ENCODE results near the gene ABHD2.
"Not testable (repeated sequence)": the region's sequence is repeated elsewhere in the genome, so short reads cannot be mapped to it uniquely, and the experiment has no call there.

ABHD2 gene

DNA sequence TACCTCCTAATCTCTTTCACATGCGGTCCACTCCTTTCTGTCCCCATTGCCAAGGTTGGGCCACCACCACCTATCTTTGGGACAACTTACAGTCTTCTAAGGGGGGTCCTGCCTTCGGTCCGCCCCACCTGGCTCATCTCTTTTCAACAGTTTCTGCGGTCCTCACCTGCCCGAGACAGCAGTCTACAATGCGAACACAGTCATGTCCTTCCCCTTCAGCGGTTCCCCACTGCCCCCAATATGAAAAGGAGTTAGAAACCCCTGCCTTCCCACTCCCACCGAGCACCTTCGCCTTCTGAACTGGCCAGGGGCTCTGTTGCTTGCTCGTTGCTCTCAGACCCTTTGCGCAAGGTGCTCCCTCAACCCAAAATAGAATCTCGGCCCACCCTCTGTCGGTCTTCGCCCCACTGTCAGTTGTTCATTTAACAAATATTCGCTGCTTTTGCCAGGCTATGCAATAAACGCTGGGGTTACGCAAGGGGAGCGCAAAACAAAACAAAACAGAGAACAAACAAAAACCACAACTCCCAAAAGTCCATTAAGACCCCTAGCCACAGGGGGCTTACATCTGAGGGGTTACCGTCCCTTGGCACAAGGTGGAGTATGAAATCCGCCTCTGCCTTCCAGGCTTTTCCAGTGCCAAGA lies 154.9 kb downstream of the ABHD2 start:
- DNase-seq, result no peak

DNA sequence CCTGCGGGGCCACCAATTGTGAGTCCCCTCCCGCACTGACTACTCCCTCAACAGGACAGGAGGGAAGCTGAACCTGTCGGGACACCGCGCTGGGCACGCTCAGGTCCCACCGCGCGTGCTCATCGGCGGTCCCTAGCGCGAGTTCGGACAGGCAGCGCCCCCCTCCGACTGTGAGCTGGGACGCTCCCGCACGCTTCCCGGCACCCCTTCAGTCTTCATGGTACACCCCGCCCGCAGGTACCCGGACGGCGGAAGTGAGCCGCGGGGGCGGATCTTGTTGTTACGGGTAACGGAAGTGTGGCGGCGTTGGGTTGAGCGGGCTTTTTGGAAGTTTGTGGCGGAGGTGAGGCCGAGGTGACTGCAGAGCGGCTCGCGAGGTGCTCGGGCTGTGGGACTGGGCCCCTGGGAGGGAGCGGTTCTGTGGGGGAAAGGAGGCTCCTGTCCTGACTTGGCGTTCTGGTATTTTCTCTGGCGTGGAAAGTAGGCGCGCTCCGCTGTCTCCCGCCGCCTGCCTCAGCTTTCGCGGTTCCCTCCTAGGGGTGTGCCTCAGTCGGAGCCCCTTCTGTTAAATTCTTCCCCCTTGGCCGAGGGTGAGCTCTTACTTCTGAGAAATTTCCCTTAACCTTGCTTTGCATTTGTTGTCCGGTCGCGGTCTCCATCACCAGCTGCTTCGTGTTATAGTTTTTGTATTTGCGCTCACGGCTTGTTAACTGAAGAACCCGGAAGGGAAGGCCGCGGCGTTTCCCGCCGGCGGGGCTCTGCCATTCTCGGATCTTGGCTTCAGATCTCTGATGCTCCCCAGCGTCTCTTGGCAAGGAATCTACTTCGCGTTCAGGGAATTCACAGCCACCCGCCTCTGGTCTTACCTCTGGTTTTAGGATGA lies 155.7 kb downstream of the ABHD2 start, which contains the start of gene FANCI:
Gene FANCI, plus strand, starts transcription at position 289 of the 883 bp plus-strand sequence. CDS start 3,669 bp downstream, outside the sequence.
- DNase-seq, result peak; percentile 98

- no peak for DNase-seq
These were observed 156.3 kb downstream of the ABHD2 start for GRCh38 chr15:89244574-89244903.

DNA sequence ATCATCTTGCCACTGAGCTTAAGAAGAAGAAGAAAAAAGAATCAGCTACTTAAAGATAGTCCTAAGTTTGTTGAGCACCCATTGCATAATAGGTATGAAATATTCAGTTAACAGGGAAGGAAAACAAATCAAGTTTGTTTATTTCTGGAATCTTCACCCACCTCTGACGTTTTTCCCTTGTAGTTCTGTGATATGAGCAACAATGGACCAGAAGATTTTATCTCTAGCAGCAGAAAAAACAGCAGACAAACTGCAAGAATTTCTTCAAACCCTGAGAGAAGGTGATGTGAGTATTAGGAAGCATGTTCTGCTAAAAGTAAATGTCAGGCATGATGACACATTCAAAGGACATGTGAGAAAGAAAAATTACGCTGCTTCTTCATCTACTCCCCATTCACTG lies 159.2 kb downstream of the ABHD2 start:
- no peak for DNase-seq

GRCh38 chr15:89248584-89248983 lies 160.3 kb downstream of the ABHD2 start:
- no peak for DNase-seq

GRCh38 chr15:89250142-89250541 lies 161.9 kb downstream of the ABHD2 start:
- DNase-seq, result not testable (repeated sequence)

Data from activated naive CD4-positive, alpha-beta T cell treated with Interleukin-2 at 50 U/mL for 16 hours (primary cell).